Glutamatergic neuron (in vitro differentiated cells): ENCODE measurements around the gene EPB41L1. TPM values are rescaled to one million over a fixed set of nuclear protein-coding genes. Genes with fewer than 3 reads are reported as not detected.

Source experiments
- DNase-seq: peaks from one replicate; pipeline ENCODE4 v3.0.0; 2022
- H3K27ac Mint-ChIP-seq: one replicate; pipeline ENCODE4 v1.8.0; 2020; ENCODE audit warnings: mild to moderate bottlenecking, mixed read lengths, inconsistent platforms; ENCODE audit not compliant: unreplicated experiment
- H3K27me3 Mint-ChIP-seq: one replicate; pipeline ENCODE4 v1.8.0; 2020; ENCODE audit warnings: mild to moderate bottlenecking, moderate library complexity, mixed read lengths, inconsistent platforms; ENCODE audit not compliant: unreplicated experiment
- H3K36me3 Mint-ChIP-seq: one replicate; pipeline ENCODE4 v1.8.0; 2020; ENCODE audit warnings: mild to moderate bottlenecking, mixed read lengths, inconsistent platforms; ENCODE audit not compliant: unreplicated experiment
- H3K4me1 Mint-ChIP-seq: one replicate; pipeline ENCODE4 v1.8.0; 2020; ENCODE audit warnings: mild to moderate bottlenecking, low read depth, mixed read lengths, inconsistent platforms; ENCODE audit not compliant: unreplicated experiment
- H3K4me3 Mint-ChIP-seq: one replicate; pipeline ENCODE4 v1.8.0; 2020; ENCODE audit warnings: mild to moderate bottlenecking, mixed read lengths, inconsistent platforms; ENCODE audit not compliant: unreplicated experiment
- H3K9me3 Mint-ChIP-seq: one replicate; pipeline ENCODE4 v1.8.0; 2020; ENCODE audit warnings: mild to moderate bottlenecking, moderate library complexity, mixed read lengths, inconsistent platforms; ENCODE audit not compliant: unreplicated experiment
- CTCF ChIP-seq: fragments of 200-600 bp; sonication (generic); IDR thresholded peaks from one replicate; pipeline ENCODE4 v1.5.0; 2021; ENCODE audit not compliant: partially characterized antibody, unreplicated experiment
- total RNA-seq: library from RNA; stranded (reverse); fragmentation: NEBNext Ultra II Directional; extraction: Animal tissue kit (Norgen Biotek cat#: 25700); gene quantifications from one replicate; pipeline ENCODE4 v1.2.1, GENCODE V29; 2021; ENCODE audit not compliant: unreplicated experiment

Gene EPB41L1
- total RNA-seq, 1 donor from 2014 or later = 54.1 TPM

DNA sequence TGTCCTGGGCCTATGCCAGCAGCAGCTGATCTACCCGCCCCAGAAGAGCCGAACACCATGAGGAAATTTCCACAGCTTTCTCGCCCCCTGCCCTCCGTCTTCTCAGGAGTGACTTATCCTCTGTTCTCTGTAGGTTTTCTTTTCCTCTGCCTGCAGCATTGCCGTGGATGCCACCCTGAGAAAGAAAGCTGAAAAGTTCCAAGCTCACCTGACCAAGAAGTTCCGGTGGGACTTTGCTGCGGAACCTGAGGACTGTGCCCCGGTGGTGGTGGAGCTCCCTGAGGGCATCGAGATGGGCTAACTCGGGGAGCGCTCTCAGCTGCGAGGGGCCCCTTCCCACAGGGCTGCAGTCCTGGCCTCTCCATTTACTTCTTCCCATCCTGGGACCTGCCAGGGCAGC lies 100.9 kb downstream of the EPB41L1 start:
- no peak for TF ChIP-seq CTCF
- H3K27me3 Mint-ChIP-seq = peaks cover 2% of the 10 kb centered on the region
- H3K9me3 Mint-ChIP-seq = peaks cover 3% of the 10 kb centered on the region
- no peak overlapping the region for H3K27ac Mint-ChIP-seq
- H3K4me3 Mint-ChIP-seq = no peak overlapping the region
- peaks cover 19% of the 10 kb centered on the region for H3K4me1 Mint-ChIP-seq
- DNase-seq = no peak
- H3K36me3 Mint-ChIP-seq = no peaks in the 10 kb centered on the region

DNA sequence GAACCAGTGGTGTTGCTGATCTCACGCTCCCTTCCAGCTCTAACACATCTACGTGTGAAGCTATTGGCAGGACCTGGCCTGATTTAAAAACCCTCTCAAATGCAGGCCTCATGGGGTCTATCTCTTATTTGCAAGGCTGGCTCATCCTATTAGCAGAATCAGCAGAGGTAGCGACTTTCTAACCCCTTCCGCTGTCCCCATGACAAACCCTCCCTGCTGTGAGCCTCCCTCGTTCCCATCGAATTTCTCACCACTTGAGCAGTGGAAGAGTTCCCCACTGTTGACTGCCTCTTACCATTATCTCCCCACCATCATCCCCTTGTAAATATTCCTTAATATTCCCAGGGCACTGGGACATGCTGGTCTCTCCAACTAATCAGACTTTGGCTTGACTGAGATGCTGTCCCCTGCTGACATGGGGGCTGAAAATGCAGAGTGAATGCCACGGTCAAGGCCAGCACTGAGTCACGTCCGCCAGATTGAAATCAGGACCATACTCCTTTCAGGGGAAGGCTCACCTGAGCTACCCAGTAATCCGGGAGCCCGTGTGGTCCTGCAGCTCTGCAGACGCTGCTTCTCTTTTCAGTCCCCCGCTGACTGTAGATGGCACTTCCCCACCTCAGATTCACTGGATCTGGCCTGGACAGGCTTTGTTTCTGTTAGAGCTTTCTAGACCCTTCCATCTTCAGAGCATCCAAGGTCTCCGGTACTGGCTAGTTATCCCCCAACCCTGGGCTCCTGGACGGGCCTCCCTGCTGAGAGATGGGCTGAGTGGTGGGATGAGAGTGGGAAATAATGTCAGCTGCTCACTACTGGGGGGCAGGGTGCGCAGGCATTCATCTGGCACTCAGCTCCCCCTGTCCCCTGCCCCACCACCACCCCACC lies 104.9 kb downstream of the EPB41L1 start:
- peaks cover 3% of the 10 kb centered on the region for H3K9me3 Mint-ChIP-seq
- no peaks in the 10 kb centered on the region for H3K36me3 Mint-ChIP-seq
- H3K27ac Mint-ChIP-seq = no peak overlapping the region
- H3K4me1 Mint-ChIP-seq = peaks cover 8% of the 10 kb centered on the region
- no peak for DNase-seq
- no peak for TF ChIP-seq CTCF
- H3K27me3 Mint-ChIP-seq = peaks cover 4% of the 10 kb centered on the region
- H3K4me3 Mint-ChIP-seq = no peak overlapping the region

GRCh38 chr20:36260316-36260715 lies 105.8 kb downstream of the EPB41L1 start:
- TF ChIP-seq CTCF = no peak
- Mint-ChIP-seq H3K27ac (no peak overlapping the region), H3K9me3 (peaks cover 3% of the 10 kb centered on the region), H3K36me3 (no peaks in the 10 kb centered on the region), H3K4me1 (peaks cover 8% of the 10 kb centered on the region), H3K27me3 (peaks cover 4% of the 10 kb centered on the region), H3K4me3 (no peak overlapping the region)
- DNase-seq = no peak

DNA sequence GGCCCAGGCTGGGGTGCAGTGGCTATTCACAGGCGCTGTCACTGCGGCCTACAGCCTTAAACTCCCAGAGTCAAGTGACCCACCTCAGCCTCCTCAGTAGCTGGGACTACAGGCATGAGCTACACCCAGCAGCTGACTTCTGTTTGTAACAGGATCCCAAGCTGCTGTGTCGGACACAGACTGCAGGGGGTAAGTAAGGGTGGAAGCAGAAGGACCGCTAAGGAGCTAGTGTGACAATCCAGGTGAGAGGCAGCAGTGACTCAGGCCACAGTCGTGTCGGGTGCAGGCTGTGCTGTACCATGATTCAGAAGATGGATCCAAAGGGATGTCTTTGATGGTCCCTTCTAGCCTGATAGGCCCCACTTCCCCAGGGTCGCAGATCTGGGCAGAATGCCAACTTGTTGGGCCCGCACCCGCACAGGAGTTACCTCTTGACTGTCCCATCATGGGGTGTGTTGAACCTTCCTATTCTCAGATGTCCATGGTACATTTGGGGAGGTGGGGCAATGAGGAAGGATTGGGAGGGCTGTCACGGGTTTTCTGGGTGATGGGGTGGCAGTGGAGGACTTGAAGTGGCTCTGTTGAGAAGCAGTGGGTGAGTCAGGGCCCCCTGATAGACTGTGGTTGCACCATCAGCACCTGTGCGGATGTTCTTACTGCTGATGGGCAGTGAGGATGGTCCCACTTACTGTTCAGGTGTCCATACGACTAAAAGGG lies 107.0 kb downstream of the EPB41L1 start:
- no peak for TF ChIP-seq CTCF
- Mint-ChIP-seq H3K4me3 (no peak overlapping the region), H3K36me3 (no peaks in the 10 kb centered on the region), H3K27me3 (peaks cover 4% of the 10 kb centered on the region), H3K4me1 (peaks cover 8% of the 10 kb centered on the region), H3K9me3 (peaks cover 3% of the 10 kb centered on the region), H3K27ac (no peak overlapping the region)
- no peak for DNase-seq

DNA sequence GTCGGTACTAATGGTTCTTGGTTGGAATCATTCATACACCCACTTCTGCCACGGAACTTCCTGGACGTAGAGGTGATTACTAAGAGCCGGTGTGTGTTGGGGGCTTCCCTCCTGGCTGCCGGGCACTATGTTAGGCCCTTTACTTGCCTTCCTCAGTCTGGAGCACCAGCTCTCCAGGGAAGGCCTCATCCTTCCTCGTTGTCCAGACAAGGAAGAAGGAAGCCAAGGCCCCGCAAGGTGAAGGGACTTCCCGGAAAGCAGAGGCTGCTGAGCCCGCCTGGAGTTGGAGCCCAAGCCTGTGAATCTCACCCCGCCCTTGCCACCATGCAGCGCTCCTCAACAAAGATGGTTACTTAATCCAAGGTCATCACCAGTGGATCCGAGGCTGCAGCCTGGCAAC lies 107.9 kb downstream of the EPB41L1 start:
- TF ChIP-seq CTCF = no peak

More for the DNA sequence above, 107.9 kb downstream of the EPB41L1 start:
- H3K4me3 Mint-ChIP-seq = no peak overlapping the region
- H3K36me3 Mint-ChIP-seq = no peaks in the 10 kb centered on the region
- DNase-seq = no peak
- peaks cover 4% of the 10 kb centered on the region for H3K27me3 Mint-ChIP-seq
- H3K4me1 Mint-ChIP-seq = peaks cover 8% of the 10 kb centered on the region
- H3K9me3 Mint-ChIP-seq = peaks cover 3% of the 10 kb centered on the region
- no peak overlapping the region for H3K27ac Mint-ChIP-seq
